Neutrophil (primary cell): ENCODE results near the gene ARPC4.

ENCODE experiments used
- H3K27ac ChIP-seq: fragments of 200-600 bp; sonication (generic); 2 replicates; pipeline ENCODE4 v1.5.1; 2016; ENCODE audit warnings: mild to moderate bottlenecking, moderate library complexity
- H3K27me3 ChIP-seq: fragments of 200-600 bp; sonication (generic); 2 replicates; pipeline ENCODE4 v1.6.0; 2016; ENCODE audit warnings: mild to moderate bottlenecking
- H3K36me3 ChIP-seq: fragments of 200-600 bp; sonication (generic); 2 replicates; pipeline ENCODE4 v1.5.1; 2017
- H3K4me1 ChIP-seq, 2 experiments: fragments of 200-600 bp in 1 of 2; sonication (generic) in 1 of 2; 1 replicate in 1 of 2; 2 replicates in 1 of 2; pipeline versions ENCODE4 v1.5.1 to v1.6.1; 2013 to 2016; ENCODE audit warnings: low read depth in 1 of 2, low read length in 1 of 2, mild to moderate bottlenecking in 1 of 2, moderate library complexity in 1 of 2; ENCODE audit not compliant: control insufficient read depth in 1 of 2, insufficient read depth in 1 of 2
- H3K4me3 ChIP-seq, 2 experiments: fragments of 200-600 bp in 1 of 2; sonication (generic) in 1 of 2; 1 replicate in 1 of 2; 2 replicates in 1 of 2; pipeline ENCODE4 v1.5.1; 2013 to 2016; ENCODE audit warnings: low read depth in 1 of 2, low read length in 1 of 2, mild to moderate bottlenecking in 1 of 2, moderate library complexity in 1 of 2
- H3K9me3 ChIP-seq: fragments of 200-600 bp; sonication (generic); 2 replicates; pipeline ENCODE4 v1.5.1; 2016
- CTCF ChIP-seq: fragments of 200-600 bp; sonication (generic); IDR thresholded peaks from 2 replicates; pipeline ENCODE4 v1.5.1; 2016; ENCODE audit warnings: antibody characterized with exemption

The ARPC4 gene

GRCh38 chr3:9781978-9782603 lies 10.8 kb upstream of the ARPC4 start:
- no peak for TF ChIP-seq CTCF
- peaks cover 50% of the 10 kb centered on the region for H3K36me3 ChIP-seq
- peak overlapping the region; percentile 94 for H3K27ac ChIP-seq

GRCh38 chr3:9782770-9783169 lies 10.1 kb upstream of the ARPC4 start:
- TF ChIP-seq CTCF = no peak
- Histone ChIP-seq H3K9me3 (no peaks in the 10 kb centered on the region), H3K27me3 (no peaks in the 10 kb centered on the region), H3K4me1 (peaks cover 45% of the 10 kb centered on the region in 2 experiments), H3K36me3 (peaks cover 56% of the 10 kb centered on the region), H3K27ac (peak overlapping the region; percentile 94), H3K4me3 (no peak overlapping the region)

More at GRCh38 chr3:9781978-9782603, 10.8 kb upstream of the ARPC4 start:
- H3K4me3 ChIP-seq = peak overlapping the region in 1 of 2 experiments; percentile 54
- no peaks in the 10 kb centered on the region for H3K27me3 ChIP-seq
- H3K9me3 ChIP-seq = no peaks in the 10 kb centered on the region
- H3K4me1 ChIP-seq = peaks cover 45% of the 10 kb centered on the region in 2 experiments

GRCh38 chr3:9783954-9784353 lies 8.9 kb upstream of the ARPC4 start:
- Histone ChIP-seq H3K4me1 (peaks cover 39 to 40% of the 10 kb centered on the region in 2 experiments), H3K27ac (no peak overlapping the region), H3K27me3 (no peaks in the 10 kb centered on the region), H3K9me3 (no peaks in the 10 kb centered on the region), H3K4me3 (no peak overlapping the region), H3K36me3 (peaks cover 63% of the 10 kb centered on the region)
- no peak for TF ChIP-seq CTCF

- TF ChIP-seq CTCF = no peak
- H3K27me3 ChIP-seq = no peaks in the 10 kb centered on the region
- no peaks in the 10 kb centered on the region for H3K9me3 ChIP-seq
- peaks cover 73% of the 10 kb centered on the region for H3K36me3 ChIP-seq
- no peak overlapping the region for H3K27ac ChIP-seq
- H3K4me1 ChIP-seq = peaks cover 29 to 30% of the 10 kb centered on the region in 2 experiments
- no peak overlapping the region for H3K4me3 ChIP-seq
Measured at GRCh38 chr3:9784965-9785364, 7.9 kb upstream of the ARPC4 start.

GRCh38 chr3:9785602-9786001 lies 7.3 kb upstream of the ARPC4 start:
- no peak overlapping the region for H3K4me3 ChIP-seq
- peaks cover 80% of the 10 kb centered on the region for H3K36me3 ChIP-seq
- H3K27ac ChIP-seq = no peak overlapping the region
- no peaks in the 10 kb centered on the region for H3K27me3 ChIP-seq
- H3K9me3 ChIP-seq = no peaks in the 10 kb centered on the region
- peaks cover 28 to 29% of the 10 kb centered on the region in 2 experiments for H3K4me1 ChIP-seq
- no peak for TF ChIP-seq CTCF
